ENCODE measurements around the gene DDX49.

DNA sequence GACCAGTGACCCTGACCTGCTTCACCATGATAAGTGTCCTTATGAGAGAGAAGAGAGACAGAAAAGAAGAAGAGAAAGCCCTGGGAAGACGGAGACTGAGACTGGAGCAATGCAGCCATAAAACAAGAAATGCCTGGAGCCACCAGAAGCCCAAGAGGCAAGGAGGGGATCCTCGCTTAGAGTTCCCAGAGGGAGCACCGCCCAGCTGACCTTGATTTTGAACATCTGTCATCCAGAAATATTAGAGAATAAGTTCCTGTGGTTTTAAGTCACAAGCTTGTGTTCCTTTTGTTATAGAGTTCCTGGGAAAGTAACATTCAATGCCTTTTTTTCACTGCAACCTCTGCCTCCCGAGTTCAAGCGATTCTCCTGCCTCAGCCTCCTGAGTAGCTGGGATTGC, 43.8 kb upstream of the DDX49 start:
- TF ChIP-seq, protein P1, sequence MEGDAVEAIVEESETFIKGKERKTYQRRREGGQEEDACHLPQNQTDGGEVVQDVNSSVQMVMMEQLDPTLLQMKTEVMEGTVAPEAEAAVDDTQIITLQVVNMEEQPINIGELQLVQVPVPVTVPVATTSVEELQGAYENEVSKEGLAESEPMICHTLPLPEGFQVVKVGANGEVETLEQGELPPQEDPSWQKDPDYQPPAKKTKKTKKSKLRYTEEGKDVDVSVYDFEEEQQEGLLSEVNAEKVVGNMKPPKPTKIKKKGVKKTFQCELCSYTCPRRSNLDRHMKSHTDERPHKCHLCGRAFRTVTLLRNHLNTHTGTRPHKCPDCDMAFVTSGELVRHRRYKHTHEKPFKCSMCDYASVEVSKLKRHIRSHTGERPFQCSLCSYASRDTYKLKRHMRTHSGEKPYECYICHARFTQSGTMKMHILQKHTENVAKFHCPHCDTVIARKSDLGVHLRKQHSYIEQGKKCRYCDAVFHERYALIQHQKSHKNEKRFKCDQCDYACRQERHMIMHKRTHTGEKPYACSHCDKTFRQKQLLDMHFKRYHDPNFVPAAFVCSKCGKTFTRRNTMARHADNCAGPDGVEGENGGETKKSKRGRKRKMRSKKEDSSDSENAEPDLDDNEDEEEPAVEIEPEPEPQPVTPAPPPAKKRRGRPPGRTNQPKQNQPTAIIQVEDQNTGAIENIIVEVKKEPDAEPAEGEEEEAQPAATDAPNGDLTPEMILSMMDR (conservative IDR thresholded peaks at IDR 0.05; ENCODE audit: low read depth, low read length) = no peak
- TF ChIP-seq EZH2 (IDR thresholded peaks at IDR 0.05; ENCODE audit: low read length, unreplicated experiment) = no peak
- no peak for TF ChIP-seq EZH2phosphoT487 (IDR thresholded peaks at IDR 0.05; ENCODE audit: borderline replicate concordance, low read length)
